ENCODE measurements around the gene PC.
"Not testable (repeated sequence)": the region's sequence is repeated elsewhere in the genome, so short reads cannot be mapped to it uniquely, and the experiment has no call there.

The PC gene

DNA sequence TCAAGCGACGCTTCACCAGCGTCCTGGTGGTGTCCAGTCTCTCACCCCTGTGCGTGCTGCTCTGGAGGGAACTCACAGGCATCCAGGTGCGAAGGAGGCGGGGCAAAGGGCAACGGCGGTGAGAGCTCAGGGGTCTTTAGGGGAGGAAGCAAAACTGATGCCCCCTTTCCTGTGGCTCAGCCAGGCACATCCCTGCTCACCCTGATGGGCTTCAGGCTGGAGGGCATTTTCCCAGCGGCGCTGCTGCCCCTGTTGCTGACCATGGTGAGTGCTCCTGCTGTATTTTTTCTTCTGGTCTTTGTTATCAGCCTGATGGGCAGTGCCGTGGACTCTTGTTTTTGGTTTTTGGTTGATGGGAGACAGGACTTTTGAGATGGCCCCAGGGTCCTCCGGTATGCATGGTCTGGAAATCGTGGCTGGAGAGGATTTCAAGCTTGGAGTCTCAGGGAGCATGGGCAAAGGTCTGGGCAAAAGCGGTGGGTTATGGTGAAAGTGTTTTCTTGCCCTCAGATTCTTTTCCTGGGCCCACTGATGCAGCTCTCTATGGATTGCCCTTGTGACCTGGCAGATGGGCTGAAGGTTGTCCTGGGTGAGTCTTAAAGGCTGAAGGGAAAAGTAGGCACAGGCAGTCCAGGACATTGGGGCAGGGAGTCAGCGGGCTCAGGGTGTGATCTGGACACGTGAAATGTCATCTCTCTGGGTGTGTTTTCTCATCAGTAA, 114.2 kb downstream of the PC start:
- no peak for DNase-seq (ENCODE audit: low spot score)

DNA sequence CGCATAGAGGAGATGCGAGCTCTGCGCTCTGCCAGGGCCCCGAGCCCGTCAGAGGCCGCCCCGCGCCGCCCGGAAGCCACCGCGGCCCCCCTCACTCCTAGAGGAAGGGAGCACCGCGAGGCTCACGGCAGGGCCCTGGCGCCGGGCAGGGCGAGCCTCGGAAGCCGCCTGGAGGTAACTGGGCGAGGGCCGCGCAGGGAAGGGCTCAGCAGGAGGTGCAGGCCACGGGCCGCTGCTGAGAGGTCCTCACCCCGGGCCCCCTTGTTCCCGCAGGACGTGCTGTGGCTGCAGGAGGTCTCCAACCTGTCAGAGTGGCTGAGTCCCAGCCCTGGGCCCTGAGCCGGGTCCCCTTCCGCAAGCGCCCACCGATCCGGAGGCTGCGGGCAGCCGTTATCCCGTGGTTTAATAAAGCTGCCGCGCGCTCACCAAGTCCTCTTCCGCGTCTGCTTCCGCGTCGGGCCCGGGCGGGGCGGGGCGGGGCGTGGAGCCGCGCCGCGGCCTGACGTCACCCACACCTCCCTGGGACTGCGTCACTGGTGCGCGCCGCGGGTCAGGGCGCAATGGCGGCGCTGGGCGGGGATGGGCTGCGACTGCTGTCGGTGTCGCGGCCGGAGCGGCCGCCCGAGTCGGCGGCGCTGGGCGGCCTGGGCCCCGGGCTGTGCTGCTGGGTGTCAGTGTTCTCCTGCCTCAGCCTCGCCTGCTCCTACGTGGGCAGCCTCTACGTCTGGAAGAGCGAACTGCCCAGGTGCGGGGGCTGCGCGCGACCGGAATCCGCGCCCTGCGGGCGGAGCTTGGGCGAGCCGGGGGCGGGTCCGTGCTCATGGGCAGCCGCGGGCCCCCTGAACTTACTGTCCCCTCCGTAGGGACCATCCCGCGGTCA, 115.0 kb downstream of the PC start, which contains the start of gene RCE1:
RCE1 (plus strand) TSS at position 546 of the 880 bp plus-strand sequence; CDS start at position 561, 15 bp downstream.
- DNase-seq (ENCODE audit: low spot score): peak; percentile 94

GRCh38 chr11:66842501-66842895, 115.7 kb downstream of the PC start:
- DNase-seq (ENCODE audit: low spot score): no peak

- DNase-seq (ENCODE audit: low spot score): no peak
These were observed 116.3 kb downstream of the PC start for GRCh38 chr11:66841861-66842260.

- DNase-seq (ENCODE audit: low spot score): no peak
These were observed 117.7 kb downstream of the PC start for GRCh38 chr11:66840317-66841091.

DNA sequence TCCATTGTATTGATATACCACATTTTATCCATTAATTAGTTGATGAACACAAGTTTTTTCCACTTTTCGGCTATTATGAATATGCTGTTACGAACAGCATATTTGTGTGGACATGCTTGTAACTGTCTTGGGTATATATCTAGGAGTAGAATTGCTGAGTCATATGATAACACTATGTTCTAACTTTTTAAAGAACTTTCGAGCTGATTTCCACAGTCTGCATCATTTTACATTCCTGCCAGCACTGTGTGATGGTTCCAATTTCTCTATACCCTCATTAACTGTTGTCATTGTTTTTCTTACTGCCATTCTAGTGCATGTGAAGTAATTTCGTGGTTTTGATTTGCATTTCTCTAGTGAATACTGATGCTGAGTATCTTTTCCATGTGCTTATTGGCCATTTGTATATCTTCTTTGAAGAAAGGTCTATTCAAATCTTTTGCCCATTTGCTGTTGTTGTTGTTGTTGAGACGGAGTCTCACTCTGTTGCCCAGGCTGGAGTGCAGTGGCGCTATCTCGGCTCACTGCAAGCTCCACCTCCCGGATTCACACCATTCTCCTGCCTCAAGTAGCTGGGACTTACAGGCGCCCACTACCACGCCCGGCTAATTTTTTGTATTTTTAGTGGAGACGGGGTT, 122.3 kb downstream of the PC start:
- DNase-seq (ENCODE audit: low spot score): peak; percentile 63

GRCh38 chr11:66834943-66835342, 123.2 kb downstream of the PC start:
- no peak for DNase-seq (ENCODE audit: low spot score)

DNA sequence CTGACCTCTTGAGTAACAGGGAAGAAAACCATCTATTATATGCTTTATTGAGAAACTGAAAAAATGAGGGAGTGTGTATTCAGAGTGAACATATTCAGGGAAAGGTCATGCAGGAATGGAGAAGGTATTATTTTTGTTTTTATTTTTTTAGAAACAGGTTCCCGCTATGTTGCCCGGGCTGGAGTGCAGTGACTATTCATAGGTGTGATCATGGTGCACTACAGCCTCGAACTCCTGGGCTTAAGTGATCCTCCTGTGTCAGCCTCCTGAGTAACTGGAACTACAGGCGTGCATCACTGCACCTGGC, 123.7 kb downstream of the PC start:
- no peak for DNase-seq (ENCODE audit: low spot score)

DNA sequence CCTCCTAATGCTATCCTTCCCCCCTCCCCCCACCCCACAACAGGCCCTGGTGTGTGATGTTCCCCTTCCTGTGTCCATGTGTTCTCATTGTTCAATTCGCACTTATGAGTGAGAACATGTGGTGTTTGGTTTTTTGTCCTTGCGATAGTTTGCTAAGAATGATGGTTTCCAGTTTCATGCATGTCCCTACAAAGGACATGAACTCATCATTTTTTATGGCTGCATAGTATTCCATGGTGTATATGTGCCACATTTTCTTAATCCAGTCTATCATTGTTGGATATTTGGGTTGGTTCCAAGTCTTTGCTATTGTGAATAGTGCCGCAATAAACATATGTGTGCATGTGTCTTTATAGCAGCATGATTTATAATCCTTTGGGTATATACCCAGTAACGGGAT, 133.6 kb downstream of the PC start:
- not testable (repeated sequence) for DNase-seq (ENCODE audit: low spot score)

GRCh38 chr11:66823700-66824099, 134.5 kb downstream of the PC start:
- no peak for DNase-seq (ENCODE audit: low spot score)

DNA sequence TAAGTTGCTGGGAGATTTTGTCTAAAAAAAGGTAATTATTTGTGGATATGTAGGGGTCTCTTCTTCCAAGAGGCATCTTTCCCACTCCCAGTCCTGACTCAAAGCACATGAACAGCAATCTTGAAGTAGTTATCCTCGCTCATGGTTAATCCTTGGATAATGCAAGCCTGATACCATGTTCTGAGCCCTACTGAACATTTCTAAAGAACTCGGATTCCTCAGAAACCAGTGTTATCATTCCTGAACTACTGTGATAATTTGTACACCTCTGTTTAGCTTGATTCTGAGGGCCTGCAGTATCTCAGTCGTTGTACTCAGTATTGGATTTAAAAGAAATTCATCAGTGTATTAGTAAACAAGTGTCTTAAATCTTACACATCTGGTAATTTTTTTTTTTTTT, 137.3 kb downstream of the PC start:
- no peak for DNase-seq (ENCODE audit: low spot score)

DNA sequence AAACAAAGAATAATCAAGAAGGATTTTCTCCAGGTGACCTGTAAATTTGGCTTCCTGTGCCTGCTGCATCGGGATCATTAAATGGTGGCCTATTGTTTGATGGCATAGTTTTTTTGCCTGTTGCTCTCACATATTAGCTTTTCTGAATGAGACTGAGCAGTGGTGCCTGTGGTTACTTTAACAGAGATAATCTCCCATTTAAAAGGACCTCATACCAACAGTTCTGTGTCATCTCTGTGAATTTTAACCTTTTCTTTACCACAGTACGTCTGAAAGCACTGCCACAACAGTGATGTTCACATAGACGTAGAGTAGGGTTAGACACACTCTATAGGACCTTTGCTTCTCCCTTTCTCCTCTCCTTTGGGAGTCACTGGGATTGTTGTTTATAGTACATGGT, 137.8 kb downstream of the PC start:
- DNase-seq (ENCODE audit: low spot score): no peak

DNA sequence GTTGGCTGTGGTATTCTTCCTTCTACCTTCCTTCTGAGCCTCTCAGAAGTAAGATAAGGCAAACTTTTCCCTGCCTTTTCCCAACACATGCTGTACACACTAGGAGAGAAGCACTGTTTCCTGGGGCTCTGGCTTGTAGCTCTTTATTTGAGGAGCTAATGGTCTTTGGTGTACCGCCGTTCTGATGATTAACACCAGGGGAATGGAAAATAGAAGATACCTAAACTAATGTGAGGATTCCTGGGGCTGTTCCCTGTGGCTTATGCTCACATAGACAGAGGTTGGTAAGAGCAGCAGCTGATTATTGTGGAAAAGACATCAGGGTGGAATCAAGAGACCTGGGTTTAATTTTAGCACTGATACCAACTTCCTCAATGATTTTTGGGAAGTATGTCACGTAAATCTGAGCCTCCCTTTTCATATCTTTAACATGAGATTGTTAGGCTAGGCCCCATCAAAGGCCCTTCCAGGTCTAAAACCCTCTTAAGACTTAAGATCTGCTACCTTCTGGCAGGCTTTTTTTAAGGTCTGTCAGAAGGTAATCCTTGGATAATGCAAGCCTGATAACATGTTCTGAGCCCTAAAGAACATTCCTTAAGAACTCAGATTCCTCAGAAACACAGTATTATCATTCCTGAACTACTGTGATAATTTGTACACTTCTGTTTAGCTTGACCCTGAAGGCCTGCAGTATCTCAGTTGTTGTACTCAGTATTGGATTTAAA, 139.8 kb downstream of the PC start:
- no peak for DNase-seq (ENCODE audit: low spot score)

DNA sequence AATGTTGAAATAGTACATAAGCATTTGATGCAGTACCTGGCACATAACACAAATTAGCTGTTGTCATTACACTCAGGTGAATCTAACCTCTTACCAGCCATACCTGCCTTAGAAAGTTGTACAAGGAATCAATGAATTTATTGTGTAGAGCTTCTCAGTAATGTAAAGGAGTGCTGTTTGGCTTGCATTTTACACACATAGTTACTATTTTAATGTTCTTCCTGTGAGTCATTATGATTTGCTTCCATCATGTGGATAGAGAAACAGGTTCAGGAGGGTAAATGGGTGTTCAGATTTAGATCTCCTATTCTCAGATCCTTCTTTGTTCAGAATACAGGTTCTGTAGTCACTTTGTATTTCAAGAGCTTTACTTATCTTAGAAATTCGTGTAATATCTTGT, 142.5 kb downstream of the PC start:
- DNase-seq (ENCODE audit: low spot score): no peak

DNA sequence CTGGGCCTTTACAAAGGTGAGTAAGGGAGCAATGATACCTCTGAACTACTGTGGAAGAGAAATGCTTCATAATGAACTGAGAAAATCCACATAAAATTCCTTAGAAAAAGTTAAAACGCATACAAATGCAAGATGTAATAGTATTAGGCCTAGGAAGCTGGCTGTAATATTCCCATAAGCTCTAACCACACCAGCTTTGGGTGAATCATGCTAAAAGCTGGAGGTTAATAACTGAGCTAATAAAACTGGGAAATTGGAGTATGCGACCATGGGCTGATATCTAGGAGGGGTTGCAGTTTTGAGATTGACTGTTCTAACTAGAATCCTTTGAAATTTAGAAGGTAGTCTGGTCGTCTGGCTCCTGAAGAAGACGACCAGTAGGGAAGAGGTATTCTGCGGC, 143.5 kb downstream of the PC start:
- no peak for DNase-seq (ENCODE audit: low spot score)

DNA sequence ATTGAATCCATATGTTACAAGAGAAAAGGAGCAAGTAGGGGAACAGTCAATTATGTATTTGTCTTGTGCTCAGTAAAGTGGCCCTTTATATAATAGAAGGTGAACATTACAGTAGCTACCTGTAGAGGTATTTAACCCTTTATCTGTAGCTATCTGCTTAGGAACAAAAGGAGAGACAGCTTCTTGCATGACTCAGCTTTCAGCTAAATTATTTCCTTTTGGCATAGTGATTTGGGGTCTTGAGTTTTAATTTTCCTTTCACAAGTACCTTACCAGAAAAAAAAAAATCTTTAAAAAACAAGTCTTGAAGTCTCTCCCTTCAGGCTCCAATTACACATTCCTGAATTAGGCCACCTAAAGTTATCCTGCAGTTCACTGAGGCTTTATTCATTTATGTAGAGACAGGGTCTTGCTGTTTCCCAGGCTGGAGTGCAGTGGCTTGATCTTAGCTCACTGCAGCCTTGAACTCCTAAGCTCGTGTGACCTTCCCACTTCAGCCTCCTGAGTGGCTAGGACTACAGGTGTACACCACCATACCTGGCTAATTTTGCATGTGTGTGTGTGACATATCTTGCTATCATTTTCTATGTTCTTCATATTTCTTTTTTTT, 147.5 kb downstream of the PC start:
- DNase-seq (ENCODE audit: low spot score): no peak

- DNase-seq (ENCODE audit: low spot score): no peak
These were observed 148.6 kb downstream of the PC start for GRCh38 chr11:66809592-66809991.

GRCh38 chr11:66800720-66801428, 157.3 kb downstream of the PC start:
- no peak for DNase-seq (ENCODE audit: low spot score)

DNA sequence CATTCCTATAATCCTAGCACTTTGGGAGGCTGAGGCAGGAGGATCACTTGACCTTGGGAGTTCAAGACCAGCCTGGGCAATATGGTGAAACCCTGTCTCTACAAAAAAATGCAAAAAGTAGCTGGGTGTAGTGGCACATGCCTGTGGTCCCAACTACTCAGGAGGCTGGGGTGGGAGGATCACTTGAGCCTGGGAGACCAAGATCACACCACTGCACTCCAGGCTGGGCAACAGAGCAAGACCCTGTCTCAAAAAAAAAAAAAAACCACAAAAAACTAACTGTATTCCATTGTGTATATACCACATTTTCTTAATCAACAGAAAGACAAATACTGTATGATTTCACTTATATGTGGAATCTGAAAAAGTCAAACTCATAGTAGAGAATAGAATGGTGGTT, 158.4 kb downstream of the PC start:
- DNase-seq (ENCODE audit: low spot score): not testable (repeated sequence)
